GM23338 (cell line): Measurements from ENCODE around the gene STX7. TPM values are rescaled to one million over a fixed set of nuclear protein-coding genes. Genes with fewer than 3 reads are reported as not detected.

Experiments
- ATAC-seq: fragments of 200-7000 bp; cut with Tn5 transposase; 3 replicates; pipeline ENCODE4 v1.9.1; 2020
- DNase-seq: peaks from one replicate; pipeline ENCODE4 v3.0.0-alpha.2; 2015; ENCODE audit warnings: low spot score
- H2AFZ ChIP-seq: fragments of 200-600 bp; sonication (generic); 2 replicates; pipeline ENCODE4 v1.8.0; 2016; ENCODE audit warnings: antibody characterized with exemption, mild to moderate bottlenecking, moderate library complexity
- H3F3A ChIP-seq: fragments of 200-600 bp; sonication (generic); replicated peaks from 2 replicates; pipeline ENCODE4 v1.8.0; 2017; ENCODE audit warnings: antibody characterized with exemption, mixed run types, low read depth
- H3K27ac ChIP-seq: fragments of 200-600 bp; sonication (generic); 2 replicates; pipeline ENCODE4 v1.6.1; 2016; ENCODE audit warnings: low read depth
- H3K27me3 ChIP-seq: fragments of 200-600 bp; sonication (generic); 2 replicates; pipeline ENCODE4 v1.8.0; 2016; ENCODE audit warnings: mild to moderate bottlenecking, mixed run types, moderate library complexity; ENCODE audit not compliant: insufficient read depth
- H3K36me3 ChIP-seq: fragments of 200-600 bp; sonication (generic); 2 replicates; pipeline ENCODE4 v1.8.0; 2016; ENCODE audit warnings: mild to moderate bottlenecking; ENCODE audit not compliant: insufficient read depth
- H3K4me1 ChIP-seq: fragments of 200-600 bp; sonication (generic); 2 replicates; pipeline ENCODE4 v1.8.0; 2016; ENCODE audit warnings: mild to moderate bottlenecking, moderate library complexity; ENCODE audit not compliant: insufficient read depth
- H3K4me2 ChIP-seq: fragments of 200-600 bp; sonication (generic); 2 replicates; pipeline ENCODE4 v1.7.1; 2017; ENCODE audit warnings: mixed run types
- H3K4me3 ChIP-seq: fragments of 200-600 bp; sonication (generic); 2 replicates; pipeline ENCODE4 v1.6.1; 2016; ENCODE audit warnings: mixed run types
- H3K79me2 ChIP-seq: fragments of 200-600 bp; sonication (generic); replicated peaks from 2 replicates; pipeline ENCODE4 v1.8.0; 2017; ENCODE audit warnings: mild to moderate bottlenecking; ENCODE audit not compliant: insufficient read depth
- H3K9me2 ChIP-seq: fragments of 200-600 bp; sonication (generic); 2 replicates; pipeline ENCODE4 v1.8.0; 2017; ENCODE audit not compliant: insufficient read depth
- H4K20me1 ChIP-seq: fragments of 200-600 bp; sonication (generic); replicated peaks from 2 replicates; pipeline ENCODE4 v1.8.0; 2017; ENCODE audit warnings: mild to moderate bottlenecking; ENCODE audit not compliant: insufficient read depth
- H3K27ac Mint-ChIP-seq: 2 replicates; pipeline ENCODE4 v1.8.0; 2020; ENCODE audit warnings: inconsistent platforms, mild to moderate bottlenecking, moderate library complexity, mixed read lengths
- H3K27me3 Mint-ChIP-seq: 3 replicates; pipeline ENCODE4 v1.8.0; 2022; ENCODE audit warnings: low read depth, mild to moderate bottlenecking, moderate library complexity, mixed read lengths, inconsistent platforms; ENCODE audit not compliant: insufficient read depth, poor library complexity
- H3K36me3 Mint-ChIP-seq: 3 replicates; pipeline ENCODE4 v1.8.0; 2021; ENCODE audit warnings: low read depth, mild to moderate bottlenecking, inconsistent platforms, moderate library complexity, mixed read lengths
- H3K4me1 Mint-ChIP-seq: 3 replicates; pipeline ENCODE4 v1.8.0; 2020; ENCODE audit warnings: mild to moderate bottlenecking, inconsistent platforms, mixed read lengths
- H3K4me3 Mint-ChIP-seq: 3 replicates; pipeline ENCODE4 v1.8.0; 2021; ENCODE audit warnings: moderate library complexity, mild to moderate bottlenecking, inconsistent platforms, mixed read lengths
- H3K9me3 Mint-ChIP-seq: 3 replicates; pipeline ENCODE4 v1.8.0; 2020; ENCODE audit warnings: moderate library complexity, mild to moderate bottlenecking, inconsistent platforms, mixed read lengths
- CREB1 ChIP-seq: fragments of 250-450 bp; sonication (Bioruptor Pico); IDR thresholded peaks from 2 replicates; pipeline ENCODE4 v1.5.0; 2020; ENCODE audit warnings: low read depth, mild to moderate bottlenecking, moderate library complexity
- CTCF ChIP-seq, 2 experiments: fragments of 200-600 bp in 1 of 2; sonication (generic) in 1 of 2; conservative IDR thresholded peaks; 2 replicates each; pipeline versions ENCODE4 v1.5.1 to v1.6.1; 2016 to 2017; ENCODE audit warnings: antibody characterized with exemption in 2 of 2, low read depth in 2 of 2, mild to moderate bottlenecking in 2 of 2, moderate library complexity in 1 of 2
- ETS1 ChIP-seq: IDR thresholded peaks from 2 replicates; pipeline ENCODE4 v1.6.1; 2016; ENCODE audit warnings: antibody characterized with exemption
- EZH2phosphoT487 ChIP-seq: fragments of 200-600 bp; sonication (generic); IDR thresholded peaks from one replicate; pipeline ENCODE4 v1.8.1; 2018; ENCODE audit warnings: antibody characterized with exemption; ENCODE audit not compliant: unreplicated experiment
- JUNB ChIP-seq: IDR thresholded peaks from one replicate; pipeline ENCODE4 v1.6.1; 2016; ENCODE audit warnings: antibody characterized with exemption; ENCODE audit not compliant: unreplicated experiment
- NANOG ChIP-seq: IDR thresholded peaks from 2 replicates; pipeline ENCODE4 v1.6.1; 2016; ENCODE audit warnings: antibody characterized with exemption, borderline replicate concordance
- POLR2AphosphoS5 ChIP-seq: IDR thresholded peaks from 2 replicates; pipeline ENCODE4 v1.6.1; 2016; ENCODE audit warnings: antibody characterized with exemption, low read depth
- REST ChIP-seq: IDR thresholded peaks from one replicate; pipeline ENCODE4 v1.6.1; 2018; ENCODE audit warnings: antibody characterized with exemption; ENCODE audit not compliant: unreplicated experiment
- STAT1 ChIP-seq: IDR thresholded peaks from one replicate; pipeline ENCODE4 v1.6.1; 2016; ENCODE audit warnings: antibody characterized with exemption; ENCODE audit not compliant: unreplicated experiment
- ZNF114 ChIP-seq: fragments of 250-450 bp; sonication (Bioruptor Pico); IDR thresholded peaks from 2 replicates; pipeline ENCODE4 v1.5.0; 2020; ENCODE audit warnings: mild to moderate bottlenecking, moderate library complexity
- ZNF331 ChIP-seq: fragments of 250-450 bp; sonication (Bioruptor Pico); IDR thresholded peaks from 2 replicates; pipeline ENCODE4 v1.5.0; 2020; ENCODE audit warnings: low read depth, mild to moderate bottlenecking, moderate library complexity
- polyA plus RNA-seq: library from polyadenylated mRNA; unstranded; fragments of >200 nt; fragmentation: Nextera tagmentation; extraction: Ambion mirVana; gene quantifications from 2 replicates; pipeline ENCODE4 v1.2.1, GENCODE V29; 2016
- total RNA-seq: library from RNA; depleted of rRNA; stranded (reverse); fragments of >200 nt; shearing (Covaris generic); gene quantifications from 2 replicates; pipeline ENCODE4 v1.2.3, GENCODE V29; 2014

Gene STX7
- total and polyA plus RNA-seq, 2 experiments from 2014 or later = 22.4 to 28.8 TPM

GRCh38 chr6:132466952-132467351 is 46.0 kb downstream of the STX7 start (continued):
- TF ChIP-seq ZNF114 (CRISPR knock-in tag) (no peak), POLR2AphosphoS5 (no peak), ETS1 (no peak), JUNB (no peak), CTCF (conservative IDR thresholded peaks at IDR 0.05; ENCODE audit: low read depth in 2 of 2) (no peak), EZH2phosphoT487 (no peak)

- no peak overlapping the region for H3K4me3 Mint-ChIP-seq
- H3K9me3 Mint-ChIP-seq = no peaks in the 10 kb centered on the region
- no peak for ATAC-seq
These were observed 47.1 kb downstream of the STX7 start for GRCh38 chr6:132465530-132466485.

More at GRCh38 chr6:132465530-132466485, 47.1 kb downstream of the STX7 start:
- no peak for DNase-seq
- no peaks in the 10 kb centered on the region for H3K4me1 Mint-ChIP-seq
- Histone ChIP-seq H3K79me2 (no peaks in the 10 kb centered on the region), H3K9me2 (no peaks in the 10 kb centered on the region), H3F3A (no peaks in the 10 kb centered on the region), H3K27ac (no peak overlapping the region), H3K4me1 (no peaks in the 10 kb centered on the region), H2AFZ (no peak overlapping the region), H4K20me1 (no peaks in the 10 kb centered on the region), H3K4me2 (no peak overlapping the region), H3K27me3 (no peaks in the 10 kb centered on the region), H3K36me3 (peaks cover 10% of the 10 kb centered on the region; the same call in 1 of the 2 replicates), H3K4me3 (no peak overlapping the region)
- TF ChIP-seq ZNF114 (CRISPR knock-in tag) (no peak), ZNF331 (no peak), CTCF (conservative IDR thresholded peaks at IDR 0.05; ENCODE audit: low read depth in 2 of 2) (no peak), CREB1 (no peak), JUNB (no peak), STAT1 (no peak), NANOG (no peak), POLR2AphosphoS5 (no peak), REST (no peak)
- no peaks in the 10 kb centered on the region for H3K27me3 Mint-ChIP-seq
- no peak overlapping the region for H3K27ac Mint-ChIP-seq
- peaks cover 21% of the 10 kb centered on the region; the same call in 2 of the 3 replicates for H3K36me3 Mint-ChIP-seq
